ENCODE measurements around the gene UNC13D.

The UNC13D gene

GRCh38 chr17:75814021-75814395, 30.2 kb downstream of the UNC13D start:
- TF ChIP-seq CREB1 (IDR thresholded peaks at IDR 0.05; ENCODE audit: low read depth) (no peak), REST (IDR thresholded peaks at IDR 0.05; ENCODE audit: low read depth) (no peak), RAD21 (IDR thresholded peaks at IDR 0.05; ENCODE audit: low read depth) (no peak), MAX (IDR thresholded peaks at IDR 0.05) (no peak), NFIC (IDR thresholded peaks at IDR 0.05) (no peak), YY1 (IDR thresholded peaks at IDR 0.05; ENCODE audit: low read depth) (no peak), TCF12 (IDR thresholded peaks at IDR 0.05; ENCODE audit: low read depth) (no peak), FOXM1 (IDR thresholded peaks at IDR 0.05; ENCODE audit: borderline replicate concordance, low read depth) (no peak), CEBPB (IDR thresholded peaks at IDR 0.05) (no peak), ZBTB7A (IDR thresholded peaks at IDR 0.05; ENCODE audit: low read depth) (no peak), USF1 (IDR thresholded peaks at IDR 0.05) (no peak), EP300 (IDR thresholded peaks at IDR 0.05; ENCODE audit: borderline replicate concordance) (no peak)

- TF ChIP-seq TCF12 (IDR thresholded peaks at IDR 0.05; ENCODE audit: low read depth) = no peak
- no peak for TF ChIP-seq REST (IDR thresholded peaks at IDR 0.05; ENCODE audit: low read depth)
- TF ChIP-seq EP300 (IDR thresholded peaks at IDR 0.05; ENCODE audit: borderline replicate concordance) = no peak
- no peak for TF ChIP-seq NFIC (IDR thresholded peaks at IDR 0.05)
- no peak for TF ChIP-seq EGR1 (IDR thresholded peaks at IDR 0.05)
- no peak for TF ChIP-seq FOXM1 (IDR thresholded peaks at IDR 0.05; ENCODE audit: borderline replicate concordance, low read depth)
- TF ChIP-seq USF1 (IDR thresholded peaks at IDR 0.05) = no peak
- TF ChIP-seq CEBPB (IDR thresholded peaks at IDR 0.05) = no peak
- no peak for TF ChIP-seq MAX (IDR thresholded peaks at IDR 0.05)
- TF ChIP-seq RAD21 (IDR thresholded peaks at IDR 0.05; ENCODE audit: low read depth) = no peak
- TF ChIP-seq YY1 (IDR thresholded peaks at IDR 0.05; ENCODE audit: low read depth) = no peak
- TF ChIP-seq TAF1 (IDR thresholded peaks at IDR 0.05; ENCODE audit: low read depth) = no peak
- TF ChIP-seq CREB1 (IDR thresholded peaks at IDR 0.05; ENCODE audit: low read depth) = no peak
- TF ChIP-seq ZBTB7A (IDR thresholded peaks at IDR 0.05; ENCODE audit: low read depth) = no peak
- no peak for TF ChIP-seq TEAD4 (IDR thresholded peaks at IDR 0.05)
Measured at GRCh38 chr17:75813081-75814020, 30.9 kb downstream of the UNC13D start.

GRCh38 chr17:75812096-75813013, 31.8 kb downstream of the UNC13D start:
- TF ChIP-seq ZBTB7A (IDR thresholded peaks at IDR 0.05; ENCODE audit: low read depth) (no peak), REST (IDR thresholded peaks at IDR 0.05; ENCODE audit: low read depth) (no peak), CREB1 (IDR thresholded peaks at IDR 0.05; ENCODE audit: low read depth) (no peak), FOXM1 (IDR thresholded peaks at IDR 0.05; ENCODE audit: borderline replicate concordance, low read depth) (no peak), TCF12 (IDR thresholded peaks at IDR 0.05; ENCODE audit: low read depth) (no peak), EP300 (IDR thresholded peaks at IDR 0.05; ENCODE audit: borderline replicate concordance) (no peak), EGR1 (IDR thresholded peaks at IDR 0.05) (no peak), USF1 (IDR thresholded peaks at IDR 0.05) (no peak), YY1 (IDR thresholded peaks at IDR 0.05; ENCODE audit: low read depth) (no peak), CEBPB (IDR thresholded peaks at IDR 0.05) (no peak), NFIC (IDR thresholded peaks at IDR 0.05) (no peak), TAF1 (IDR thresholded peaks at IDR 0.05; ENCODE audit: low read depth) (no peak), RAD21 (IDR thresholded peaks at IDR 0.05; ENCODE audit: low read depth) (no peak), TEAD4 (IDR thresholded peaks at IDR 0.05) (no peak), MAX (IDR thresholded peaks at IDR 0.05) (no peak)

All from Ishikawa (cell line).